Measurements from ENCODE around the gene GTF3A.

GTF3A gene

DNA sequence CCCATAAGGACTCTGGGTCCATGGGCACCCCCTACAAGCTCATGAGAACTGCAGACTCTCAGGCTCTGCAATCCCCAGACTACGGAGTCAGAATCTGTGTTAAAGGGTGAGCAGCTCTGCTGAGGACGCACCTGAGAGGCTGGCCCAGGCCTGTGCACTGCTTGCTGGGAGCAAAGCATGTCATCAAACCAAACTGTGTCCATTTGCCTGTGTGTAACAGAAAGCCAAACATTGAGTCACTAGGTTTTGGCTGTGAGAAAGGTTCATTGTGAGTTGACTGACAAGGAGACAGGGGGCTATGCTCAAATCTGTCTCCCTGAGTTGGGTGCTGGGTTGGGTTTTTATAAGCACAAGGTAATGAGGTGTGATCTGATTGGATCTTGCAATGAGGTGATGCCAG, 48.0 kb downstream of the GTF3A start:
- TF ChIP-seq, protein P1, sequence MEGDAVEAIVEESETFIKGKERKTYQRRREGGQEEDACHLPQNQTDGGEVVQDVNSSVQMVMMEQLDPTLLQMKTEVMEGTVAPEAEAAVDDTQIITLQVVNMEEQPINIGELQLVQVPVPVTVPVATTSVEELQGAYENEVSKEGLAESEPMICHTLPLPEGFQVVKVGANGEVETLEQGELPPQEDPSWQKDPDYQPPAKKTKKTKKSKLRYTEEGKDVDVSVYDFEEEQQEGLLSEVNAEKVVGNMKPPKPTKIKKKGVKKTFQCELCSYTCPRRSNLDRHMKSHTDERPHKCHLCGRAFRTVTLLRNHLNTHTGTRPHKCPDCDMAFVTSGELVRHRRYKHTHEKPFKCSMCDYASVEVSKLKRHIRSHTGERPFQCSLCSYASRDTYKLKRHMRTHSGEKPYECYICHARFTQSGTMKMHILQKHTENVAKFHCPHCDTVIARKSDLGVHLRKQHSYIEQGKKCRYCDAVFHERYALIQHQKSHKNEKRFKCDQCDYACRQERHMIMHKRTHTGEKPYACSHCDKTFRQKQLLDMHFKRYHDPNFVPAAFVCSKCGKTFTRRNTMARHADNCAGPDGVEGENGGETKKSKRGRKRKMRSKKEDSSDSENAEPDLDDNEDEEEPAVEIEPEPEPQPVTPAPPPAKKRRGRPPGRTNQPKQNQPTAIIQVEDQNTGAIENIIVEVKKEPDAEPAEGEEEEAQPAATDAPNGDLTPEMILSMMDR (IDR thresholded peaks at IDR 0.05; ENCODE audit: control insufficient read depth, extremely low read depth, insufficient read depth): no peak
- H3K4me3 ChIP-seq (ENCODE audit: low read depth, low read length): no peak overlapping the region
- no peak for DNase-seq (ENCODE audit: low read depth)

DNA sequence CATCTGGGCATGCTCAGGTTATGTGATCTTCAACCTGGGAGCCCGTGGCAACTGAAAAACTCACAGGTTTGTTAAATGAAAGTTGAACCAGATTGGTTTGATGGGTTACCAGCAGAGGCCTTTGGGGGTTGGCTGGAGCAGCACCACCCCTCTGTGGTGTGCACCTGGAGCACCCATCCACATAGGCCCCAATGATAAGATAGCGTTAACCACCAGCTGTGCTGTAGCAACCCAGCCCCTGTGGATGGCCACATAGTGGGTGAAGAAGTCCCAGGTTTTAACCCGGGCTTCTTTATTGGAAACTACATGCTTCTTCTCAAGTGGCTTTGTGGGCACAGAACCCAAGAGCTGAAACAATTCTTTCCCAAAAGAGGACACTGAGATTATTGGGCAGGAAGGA, 48.5 kb downstream of the GTF3A start:
- no peak for DNase-seq (ENCODE audit: low read depth)
- TF ChIP-seq, protein P1 (IDR thresholded peaks at IDR 0.05; ENCODE audit: control insufficient read depth, extremely low read depth, insufficient read depth): no peak
- H3K4me3 ChIP-seq (ENCODE audit: low read depth, low read length): no peak overlapping the region

DNA sequence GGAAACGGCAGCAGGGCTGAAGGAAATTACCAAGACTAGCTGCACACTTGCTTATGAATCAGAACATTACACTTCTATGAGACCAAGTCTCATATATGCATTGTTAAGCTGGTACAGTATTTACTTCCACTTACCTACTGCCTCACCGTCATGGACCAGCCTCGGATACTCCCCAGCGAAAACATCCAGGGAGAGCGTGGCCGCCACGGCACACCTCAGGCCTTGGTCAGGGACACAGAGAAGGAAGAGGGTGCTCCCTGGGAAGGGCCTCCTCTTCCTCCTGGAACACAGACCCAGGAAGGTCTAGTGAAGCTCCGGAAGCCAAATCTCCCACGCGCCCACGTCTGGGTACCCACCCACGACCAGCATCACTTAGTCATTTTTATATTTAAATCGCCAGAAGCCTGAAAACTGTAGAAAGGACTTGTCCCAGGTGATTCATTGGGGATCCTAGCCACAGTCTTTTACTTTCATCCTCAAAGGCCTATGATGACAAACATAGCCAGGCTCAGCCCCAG, 50.4 kb downstream of the GTF3A start:
- TF ChIP-seq, protein P1 (IDR thresholded peaks at IDR 0.05; ENCODE audit: control insufficient read depth, extremely low read depth, insufficient read depth): no peak
- no peak overlapping the region for H3K4me3 ChIP-seq (ENCODE audit: low read depth, low read length)
- DNase-seq (ENCODE audit: low read depth): no peak

DNA sequence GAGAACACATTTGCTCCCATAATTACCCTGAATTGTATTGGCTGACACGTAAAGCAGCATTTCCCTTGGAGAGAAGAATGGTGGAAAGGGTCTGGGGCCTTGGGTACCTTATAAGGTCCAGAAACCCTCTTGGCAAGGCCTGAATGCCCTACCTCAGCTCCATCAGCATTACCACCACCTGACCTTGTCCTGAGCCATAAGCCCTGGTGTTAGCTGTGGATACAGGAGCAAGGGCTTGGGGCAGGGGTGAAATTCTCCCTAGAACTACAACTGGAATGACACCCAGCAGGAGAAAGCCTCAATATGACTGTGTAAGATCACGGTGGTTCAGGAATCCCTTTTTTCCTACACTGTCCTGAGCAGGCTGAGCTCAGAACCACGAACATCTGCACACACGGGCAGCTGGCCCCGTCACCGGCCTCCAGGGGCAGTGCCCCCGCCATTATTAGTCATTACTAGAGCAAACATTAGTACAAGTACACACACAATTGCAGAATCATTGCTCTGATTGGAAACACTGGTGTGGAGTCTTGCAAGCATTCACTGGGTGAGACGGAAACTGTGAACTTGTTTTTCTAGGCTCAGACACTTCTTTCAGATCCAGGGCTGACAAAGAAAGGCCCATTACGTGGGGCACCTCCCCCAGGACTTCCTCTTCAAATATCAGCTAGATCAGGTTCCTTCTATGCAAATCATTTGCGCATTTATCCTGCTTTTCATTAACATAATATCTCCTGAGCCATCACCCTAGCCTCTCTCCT, 52.7 kb downstream of the GTF3A start:
- DNase-seq (ENCODE audit: low read depth): no peak
- TF ChIP-seq, protein P1 (IDR thresholded peaks at IDR 0.05; ENCODE audit: control insufficient read depth, extremely low read depth, insufficient read depth): no peak
- no peak overlapping the region for H3K4me3 ChIP-seq (ENCODE audit: low read depth, low read length)

DNA sequence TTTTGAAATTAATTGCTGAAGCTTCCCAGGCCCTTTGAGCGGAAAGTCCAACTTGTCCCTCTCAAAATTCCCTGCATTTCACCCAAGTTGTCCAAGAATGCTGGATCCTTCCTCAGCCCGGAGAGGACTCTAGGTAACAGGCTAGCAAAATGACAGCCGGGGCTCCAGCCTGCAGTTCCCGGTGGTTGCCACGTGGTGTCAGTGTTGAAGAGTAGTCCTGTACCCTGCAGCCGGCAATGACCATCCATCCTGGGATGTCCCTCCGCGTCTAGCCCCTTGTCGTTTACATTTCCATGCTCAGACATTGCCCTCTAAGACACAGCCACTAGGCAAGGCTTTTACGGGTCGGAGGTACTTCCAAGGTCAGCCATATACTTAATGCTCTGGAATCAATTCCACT, 57.3 kb downstream of the GTF3A start:
- peak; percentile 7 for DNase-seq (ENCODE audit: low read depth)
- TF ChIP-seq, protein P1 (IDR thresholded peaks at IDR 0.05; ENCODE audit: control insufficient read depth, extremely low read depth, insufficient read depth): peak; percentile 72

DNA sequence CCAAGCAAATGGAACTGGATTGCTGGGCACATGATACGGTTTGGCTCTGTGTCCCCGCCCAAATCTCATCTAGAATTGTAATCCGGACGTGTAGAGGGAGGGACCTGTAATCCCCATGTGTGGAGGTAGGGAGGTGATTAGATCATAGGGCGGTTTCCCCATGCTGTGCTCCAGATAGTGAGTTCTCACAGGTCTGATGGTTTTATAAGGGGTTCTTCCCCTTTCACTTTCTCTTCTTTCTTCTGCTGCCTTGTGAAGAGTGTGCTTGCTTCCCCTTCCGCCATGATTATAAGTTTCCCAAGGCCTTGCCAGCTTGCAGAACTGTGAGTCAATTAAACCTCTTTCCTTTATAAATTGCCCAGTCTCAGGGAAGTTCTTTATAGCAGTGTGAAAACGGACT, 58.6 kb downstream of the GTF3A start:
- no peak for DNase-seq (ENCODE audit: low read depth)
- TF ChIP-seq, protein P1 (IDR thresholded peaks at IDR 0.05; ENCODE audit: control insufficient read depth, extremely low read depth, insufficient read depth): no peak
- no peak overlapping the region for H3K4me3 ChIP-seq (ENCODE audit: low read depth, low read length)

More for the DNA sequence above, 57.3 kb downstream of the GTF3A start:
- no peak overlapping the region for H3K4me3 ChIP-seq (ENCODE audit: low read depth, low read length)

DNA sequence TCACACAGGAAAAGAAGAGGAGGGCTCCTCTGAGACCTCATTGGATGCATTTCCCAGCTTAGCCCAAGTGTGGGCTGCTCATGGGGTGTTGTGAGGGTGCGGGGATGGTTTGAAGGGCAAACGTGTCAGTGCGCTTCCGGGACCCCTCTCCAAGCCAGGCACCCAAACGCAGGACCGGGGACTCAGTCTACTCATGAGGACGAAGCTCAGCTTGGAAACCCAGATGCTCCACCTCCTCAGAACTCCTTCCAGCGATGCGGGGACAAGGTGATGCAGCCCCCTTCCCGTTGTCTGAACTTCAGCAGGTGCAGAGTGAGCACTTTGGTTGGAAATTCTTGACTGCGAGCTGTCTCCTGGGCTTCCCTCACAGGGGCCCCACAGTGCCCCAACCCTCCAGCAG, 59.0 kb downstream of the GTF3A start:
- TF ChIP-seq, protein P1 (IDR thresholded peaks at IDR 0.05; ENCODE audit: control insufficient read depth, extremely low read depth, insufficient read depth): no peak
- DNase-seq (ENCODE audit: low read depth): no peak
- no peak overlapping the region for H3K4me3 ChIP-seq (ENCODE audit: low read depth, low read length)

All from LNCaP clone FGC (cell line).